Daoy (cell line): ENCODE measurements around the gene OR8U1. TPM values are rescaled to one million over a fixed set of nuclear protein-coding genes. Genes with fewer than 3 reads are reported as not detected.
"Not testable (repeated sequence)": the region's sequence is repeated elsewhere in the genome, so short reads cannot be mapped to it uniquely, and the experiment has no call there.

Experiments
- DNase-seq: peaks from one replicate; pipeline ENCODE4 v3.0.0-alpha.2; 2015; ENCODE audit warnings: low read depth
- total RNA-seq: library from RNA; depleted of rRNA; stranded (reverse); fragments of >200 nt; shearing (Covaris generic); gene quantifications from 2 replicates; pipeline ENCODE4 v1.2.3, GENCODE V29; 2014; rRNA removed

The OR8U1 gene
- total RNA-seq = not detected in 2 replicates

GRCh38 chr11:56375324-56375723, at the start of gene OR8U1:
Gene OR8U1, plus strand, starts transcription at chr11:56375624. Its CDS starts 0 bp downstream, at chr11:56375624.
- DNase-seq = no peak

GRCh38 chr11:56331861-56332491, 43.4 kb upstream of the OR8U1 start:
- DNase-seq = no peak

- DNase-seq = no peak
These were observed 42.3 kb upstream of the OR8U1 start for GRCh38 chr11:56333156-56333555.

- DNase-seq = no peak
These were observed 35.1 kb upstream of the OR8U1 start for GRCh38 chr11:56340289-56340688.

- no peak for DNase-seq
These were observed 29.7 kb upstream of the OR8U1 start, which contains the start of gene OR8K1 for GRCh38 chr11:56345739-56346138. Gene OR8K1, plus strand, starts transcription at chr11:56346039. Its CDS starts 0 bp downstream, at chr11:56346039.

GRCh38 chr11:56353991-56354390, 21.4 kb upstream of the OR8U1 start, which contains the start of gene OR8J1:
Gene OR8J1, plus strand, starts transcription at chr11:56354291. Its CDS starts 5,956 bp downstream, at chr11:56360247.
- DNase-seq = no peak

- DNase-seq = no peak
These were observed 4.7 kb downstream of the OR8U1 start for GRCh38 chr11:56380120-56380519.

GRCh38 chr11:56394381-56394780, 19.0 kb downstream of the OR8U1 start:
- no peak for DNase-seq

GRCh38 chr11:56396047-56396446, 20.6 kb downstream of the OR8U1 start:
- DNase-seq = no peak

- not testable (repeated sequence) for DNase-seq
These were observed 26.5 kb downstream of the OR8U1 start for GRCh38 chr11:56401858-56402461.

GRCh38 chr11:56404393-56404792, 29.0 kb downstream of the OR8U1 start:
- DNase-seq = no peak

- DNase-seq = no peak
These were observed 35.4 kb downstream of the OR8U1 start for GRCh38 chr11:56410801-56411200.

- no peak for DNase-seq
These were observed 37.0 kb downstream of the OR8U1 start, which contains the start of gene OR5AL1 for GRCh38 chr11:56412396-56412795. Gene OR5AL1, plus strand, starts transcription at chr11:56412696.

Other genes starting within 250 kb of the OR8U1 start
- not detected in 2 replicates for gene OR8J3, start 235.4 kb upstream of the OR8U1 start, total RNA-seq
- not detected in 2 replicates for gene OR8K5, start 215.3 kb upstream of the OR8U1 start, total RNA-seq
- not detected in 2 replicates for gene OR5J2, start 199.0 kb upstream of the OR8U1 start, total RNA-seq
- not detected in 2 replicates for gene OR5T2, start 141.4 kb upstream of the OR8U1 start, total RNA-seq
- gene OR5T3, start 123.4 kb upstream of the OR8U1 start, total RNA-seq = not detected in 2 replicates
- gene OR5T1, start 101.5 kb upstream of the OR8U1 start, total RNA-seq = not detected in 2 replicates
- gene OR8H1, start 83.4 kb upstream of the OR8U1 start, total RNA-seq = not detected in 2 replicates
- not detected in 2 replicates for gene OR8K3, start 60.5 kb upstream of the OR8U1 start, total RNA-seq
- not detected in 2 replicates for gene OR8K1, start 29.6 kb upstream of the OR8U1 start, total RNA-seq
- not detected in 2 replicates for gene OR8J1, start 21.3 kb upstream of the OR8U1 start, total RNA-seq
- gene OR5AL1, start 37.1 kb downstream of the OR8U1 start, total RNA-seq = not detected in 2 replicates
- gene OR5M3, start 97.7 kb downstream of the OR8U1 start, total RNA-seq = not detected in 2 replicates
- not detected in 2 replicates for gene OR5M8, start 115.7 kb downstream of the OR8U1 start, total RNA-seq
- gene OR5M11, start 167.6 kb downstream of the OR8U1 start, total RNA-seq = not detected in 2 replicates
- not detected in 2 replicates for gene OR5M10, start 202.1 kb downstream of the OR8U1 start, total RNA-seq
- gene OR5M1, start 239.2 kb downstream of the OR8U1 start, total RNA-seq = not detected in 2 replicates